Activated CD8-positive, alpha-beta memory T cell treated with anti-CD3 and anti-CD28 coated beads, Interleukin-2, amount 10 ng/mL, durations not matched to agents 7 days and 5 days (primary cell): ENCODE measurements around the gene TMEM79. TPM values are rescaled to one million over a fixed set of nuclear protein-coding genes. Genes with fewer than 3 reads are reported as not detected.
"Not testable (repeated sequence)": the region's sequence is repeated elsewhere in the genome, so short reads cannot be mapped to it uniquely, and the experiment has no call there.

ENCODE experiments used
- ATAC-seq: fragments of 150-1000 bp; cut with Tn5 transposase; one replicate; pipeline ENCODE4 v1.10.0; 2021; ENCODE audit warnings: moderate library complexity
- CTCF ChIA-PET: fragments of 350-600 bp; sonication (Branson Sonifier 250); formaldehyde crosslinking; loops from one replicate; lab custom pipeline; 2021; ENCODE audit warnings: antibody characterized with exemption; lab: Charles Lee
- DNase-seq: peaks from one replicate; pipeline ENCODE4 v3.0.0-alpha.2; 2020
- H3K27ac Mint-ChIP-seq: one replicate; pipeline ENCODE4 v1.8.0; 2021; ENCODE audit warnings: mild to moderate bottlenecking, mixed read lengths
- H3K27me3 Mint-ChIP-seq: one replicate; pipeline ENCODE4 v1.8.0; 2021; ENCODE audit warnings: mixed read lengths
- H3K36me3 Mint-ChIP-seq: one replicate; pipeline ENCODE4 v1.8.0; 2021; ENCODE audit warnings: mild to moderate bottlenecking, mixed read lengths
- H3K4me1 Mint-ChIP-seq: one replicate; pipeline ENCODE4 v1.8.0; 2021; ENCODE audit warnings: mixed read lengths
- H3K4me3 Mint-ChIP-seq: one replicate; pipeline ENCODE4 v1.8.0; 2021; ENCODE audit warnings: mild to moderate bottlenecking, moderate library complexity, mixed read lengths
- H3K9me3 Mint-ChIP-seq: one replicate; pipeline ENCODE4 v1.8.0; 2022; ENCODE audit warnings: low read depth, mixed read lengths
- total RNA-seq, 2 experiments: library from RNA; stranded (reverse); gene quantifications; one replicate each; pipeline ENCODE4 v1.2.3, GENCODE V29; 2021

TMEM79 gene
- total RNA-seq, 2 experiments from 2014 or later: 10.1 to 11.6 TPM

DNA sequence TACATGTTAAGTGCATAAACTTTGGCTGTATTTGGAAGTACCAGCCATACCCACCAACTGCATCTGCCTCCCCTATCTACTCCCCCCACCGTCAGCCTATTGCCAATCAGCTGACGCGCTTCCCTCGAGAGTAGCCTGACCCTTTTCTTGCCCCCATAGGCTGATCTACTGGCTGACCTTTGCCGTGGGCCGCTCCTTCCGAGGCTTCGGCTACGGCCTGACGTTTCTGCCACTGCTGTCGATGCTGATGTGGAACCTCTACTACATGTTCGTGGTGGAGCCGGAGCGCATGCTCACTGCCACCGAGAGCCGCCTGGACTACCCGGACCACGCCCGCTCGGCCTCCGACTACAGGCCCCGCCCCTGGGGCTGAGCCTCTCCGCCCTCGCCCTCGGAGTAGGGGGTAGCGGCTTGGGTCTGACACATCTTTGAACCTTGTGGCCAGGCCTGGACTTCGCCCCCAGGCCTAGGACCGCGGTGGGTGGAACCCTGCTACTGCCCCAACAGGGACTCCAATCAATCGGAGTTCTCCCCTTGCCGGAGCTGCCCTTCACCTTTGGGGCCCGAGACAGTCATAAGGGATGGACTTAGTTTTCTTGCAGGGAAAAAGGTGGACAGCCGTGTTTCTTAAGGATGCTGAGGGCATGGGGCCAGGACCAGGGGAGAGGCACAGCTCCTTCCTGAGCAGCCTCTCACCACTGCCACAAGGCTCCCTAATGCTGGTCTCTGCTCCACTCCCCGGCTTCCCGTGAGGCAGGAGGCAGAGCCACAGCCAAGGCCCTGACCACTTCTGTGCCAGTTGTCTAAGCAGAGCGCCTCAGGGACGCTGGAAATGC lies 7.3 kb downstream of the TMEM79 start:
- Mint-ChIP-seq H3K4me3 (no peak overlapping the region), H3K4me1 (peaks cover 18% of the 10 kb centered on the region), H3K9me3 (no peaks in the 10 kb centered on the region), H3K27ac (no peak overlapping the region), H3K27me3 (no peaks in the 10 kb centered on the region), H3K36me3 (peaks cover 8% of the 10 kb centered on the region)
- CTCF ChIA-PET: interaction anchor here (0.5 kb wide), 1 partner anchor 803 kb away, joined by 3 read pairs; no protein-coding TSS in a partner anchor
- ATAC-seq: no peak
- DNase-seq: no peak

DNA sequence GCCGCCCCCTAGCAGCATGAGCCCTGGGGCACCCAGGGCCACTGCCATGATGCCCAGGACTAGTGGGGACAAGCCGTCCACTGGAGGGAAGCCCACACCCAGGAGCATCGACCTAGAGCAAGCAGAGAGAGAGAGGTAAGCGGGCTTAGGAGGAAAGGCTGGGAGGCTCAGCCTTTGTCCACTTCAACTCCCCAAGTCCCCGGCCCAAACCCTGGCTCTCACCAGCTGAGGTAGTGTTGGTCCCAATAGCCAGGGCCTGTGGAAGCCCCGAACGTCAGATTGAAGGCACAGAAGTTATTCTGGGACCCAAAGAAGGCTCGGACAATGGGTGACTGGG lies 8.9 kb downstream of the TMEM79 start:
- DNase-seq: no peak
- Mint-ChIP-seq H3K4me3 (no peak overlapping the region), H3K4me1 (peaks cover 18% of the 10 kb centered on the region), H3K27ac (no peak overlapping the region), H3K27me3 (no peaks in the 10 kb centered on the region), H3K9me3 (no peaks in the 10 kb centered on the region), H3K36me3 (peaks cover 8% of the 10 kb centered on the region)
- CTCF ChIA-PET: no interaction called here
- ATAC-seq: no peak

DNA sequence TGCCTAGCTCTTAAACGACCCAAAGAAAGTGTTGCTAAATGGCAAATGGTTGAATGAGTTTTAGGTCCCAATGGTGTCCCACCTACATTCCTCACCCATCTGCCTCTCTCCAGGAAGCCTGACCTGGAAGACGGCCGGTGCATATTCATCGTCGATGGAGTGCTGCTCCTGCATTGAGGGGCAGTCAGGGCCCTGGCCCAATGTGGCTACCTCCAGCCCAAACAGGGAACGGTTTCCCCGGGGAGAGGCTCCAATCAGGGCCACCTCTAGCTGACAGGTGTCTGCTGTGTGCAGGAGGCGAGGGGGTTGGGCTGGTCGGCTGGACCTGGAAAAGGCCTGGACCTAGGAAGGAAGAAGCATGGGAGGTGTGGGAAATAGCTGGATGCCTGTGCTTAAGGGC lies 9.8 kb downstream of the TMEM79 start:
- ATAC-seq (no peak), DNase-seq (no peak)
- H3K9me3 Mint-ChIP-seq: no peaks in the 10 kb centered on the region
- H3K27ac Mint-ChIP-seq: no peak overlapping the region
- no peaks in the 10 kb centered on the region for H3K27me3 Mint-ChIP-seq
- H3K36me3 Mint-ChIP-seq: peaks cover 4% of the 10 kb centered on the region
- H3K4me3 Mint-ChIP-seq: no peak overlapping the region
- H3K4me1 Mint-ChIP-seq: peaks cover 18% of the 10 kb centered on the region
- CTCF ChIA-PET: no interaction called here

DNA sequence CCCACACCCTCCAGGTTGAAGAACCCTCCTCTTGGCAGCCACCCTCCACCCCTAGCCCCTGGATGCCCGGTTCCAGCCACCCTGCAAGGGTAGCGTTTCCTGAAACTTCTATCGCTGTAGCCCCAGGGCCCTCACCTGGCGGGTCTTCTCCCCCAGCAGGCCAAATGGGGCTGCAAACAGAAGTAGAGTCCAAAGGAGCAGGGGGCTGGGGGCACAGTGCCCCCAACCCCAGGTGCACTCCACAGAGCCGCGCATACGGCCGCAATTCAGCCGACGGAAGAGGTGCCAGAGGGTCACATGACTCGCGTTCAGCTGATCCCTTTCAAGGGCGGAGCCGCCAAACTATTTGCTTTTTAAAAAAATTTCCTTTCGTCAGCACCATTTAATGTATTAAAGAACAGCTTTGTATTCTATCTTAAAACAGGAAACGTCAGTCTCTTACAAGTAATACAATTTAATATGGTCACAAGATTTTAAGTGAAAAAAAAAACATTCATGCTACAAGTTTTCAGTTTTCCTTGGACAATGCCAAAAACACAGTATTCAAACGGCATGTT lies 11.3 kb downstream of the TMEM79 start, which contains the start of gene GLMP:
TSS of gene GLMP (minus strand) at position 289 of the 557 bp plus-strand sequence. CDS start at position 255, 34 bp downstream.
- Mint-ChIP-seq H3K4me3 (peak within 1 kb of the TSS; percentile 83), H3K27ac (peak within 1 kb of the TSS; percentile 73), H3K27me3 (no peaks in the 10 kb centered on the region), H3K9me3 (no peaks in the 10 kb centered on the region), H3K36me3 (peaks cover 3% of the 10 kb centered on the region), H3K4me1 (peaks cover 18% of the 10 kb centered on the region)
- peak; percentile 79 for DNase-seq
- CTCF ChIA-PET: interaction anchor here (0.8 to 1.6 kb wide), 4 partner anchors 10 to 153 kb away, joined by 3 to 4 read pairs (median 4); partner anchors contain the start of genes CCT3 and TSACC
- peak; percentile 91 for ATAC-seq

DNA sequence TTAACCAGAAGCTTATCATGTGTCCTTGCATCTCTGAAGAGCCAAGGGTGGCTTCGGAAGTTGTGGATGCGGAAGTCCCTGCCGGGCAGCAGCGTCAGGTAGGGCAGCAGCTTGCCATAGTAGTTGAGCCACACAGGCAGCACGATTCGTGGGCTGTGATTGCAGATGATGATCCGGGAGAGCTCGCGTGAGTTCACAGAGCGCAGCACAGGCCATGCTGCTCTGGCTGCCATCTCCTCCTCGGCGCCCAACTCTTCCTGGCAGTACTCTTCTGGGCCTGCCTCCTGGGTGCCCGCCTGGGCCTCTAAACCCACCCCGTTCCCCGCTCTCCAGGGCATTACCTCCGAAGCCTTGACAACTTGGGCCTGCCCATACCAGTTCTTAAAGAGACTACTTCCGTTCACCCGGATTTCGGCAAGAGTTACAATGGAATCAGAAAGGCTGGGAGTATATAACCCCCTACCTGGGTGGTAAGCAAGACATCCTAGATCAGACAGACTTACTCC lies 14.8 kb downstream of the TMEM79 start, which contains the start of gene VHLL:
TSS of gene VHLL (minus strand) at position 456 of the 506 bp plus-strand sequence. CDS start at position 338, 118 bp downstream.
- H3K4me3 Mint-ChIP-seq: no peak within 1 kb of the TSS
- ATAC-seq: no peak

DNA sequence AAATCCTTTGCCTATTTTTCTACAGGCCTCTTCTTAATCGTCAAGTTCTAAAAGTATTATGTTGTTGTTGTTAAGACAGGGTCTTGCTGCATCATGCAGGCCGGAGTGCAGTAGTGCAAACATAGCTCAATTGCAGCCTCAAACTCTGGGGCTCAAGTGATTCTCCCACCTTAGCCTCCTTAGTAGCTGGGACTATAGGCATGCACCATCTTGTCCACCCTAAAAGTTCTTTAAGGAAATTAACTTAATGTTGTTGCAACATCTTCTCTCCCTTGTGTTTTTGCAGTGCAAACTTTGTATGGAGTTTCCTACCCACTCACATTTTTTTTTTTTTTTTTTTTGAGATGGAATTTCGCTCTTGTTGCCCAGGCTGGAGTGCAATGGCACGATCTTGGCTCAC lies 19.1 kb downstream of the TMEM79 start:
- no peak overlapping the region for H3K27ac Mint-ChIP-seq
- H3K27me3 Mint-ChIP-seq: no peaks in the 10 kb centered on the region
- no peaks in the 10 kb centered on the region for H3K9me3 Mint-ChIP-seq
- no peaks in the 10 kb centered on the region for H3K4me1 Mint-ChIP-seq
- ATAC-seq: no peak
- H3K36me3 Mint-ChIP-seq: peaks cover 9% of the 10 kb centered on the region
- no peak for DNase-seq
- CTCF ChIA-PET: interaction anchor here (1.1 to 1.3 kb wide), 3 partner anchors 15 to 365 kb away, joined by 3 to 4 read pairs (median 3); no protein-coding TSS in a partner anchor
- no peak overlapping the region for H3K4me3 Mint-ChIP-seq

More for the DNA sequence above, 14.8 kb downstream of the TMEM79 start, which contains the start of gene VHLL:
- H3K27me3 Mint-ChIP-seq: no peaks in the 10 kb centered on the region
- H3K36me3 Mint-ChIP-seq: peaks cover 2% of the 10 kb centered on the region
- H3K27ac Mint-ChIP-seq: no peak within 1 kb of the TSS
- DNase-seq: no peak
- peaks cover 18% of the 10 kb centered on the region for H3K4me1 Mint-ChIP-seq
- H3K9me3 Mint-ChIP-seq: no peaks in the 10 kb centered on the region
- CTCF ChIA-PET: interaction anchor here (0.9 to 1.0 kb wide), 2 partner anchors 9 to 18 kb away, joined by 3 read pairs; no protein-coding TSS in a partner anchor

DNA sequence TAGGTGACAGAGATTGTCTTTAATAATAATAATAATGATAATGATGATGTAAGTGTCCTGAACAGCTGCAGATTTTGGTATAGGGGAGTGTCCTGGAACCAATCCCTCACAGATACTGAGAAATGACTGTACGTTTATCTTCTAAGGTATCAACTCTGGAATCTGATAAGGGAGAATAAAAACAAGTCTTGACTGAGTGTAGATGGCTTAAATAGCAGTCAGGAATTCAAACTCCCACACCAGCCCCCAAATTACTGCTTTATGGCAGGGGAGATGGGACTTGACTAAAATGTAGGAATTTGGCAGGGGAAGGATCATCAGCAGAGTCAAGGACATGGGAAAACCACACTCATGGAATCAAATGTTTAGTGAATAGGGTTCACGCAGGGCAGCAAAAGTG lies 21.1 kb downstream of the TMEM79 start:
- H3K4me1 Mint-ChIP-seq: no peaks in the 10 kb centered on the region
- no peaks in the 10 kb centered on the region for H3K9me3 Mint-ChIP-seq
- DNase-seq: no peak
- no peak overlapping the region for H3K4me3 Mint-ChIP-seq
- no peak overlapping the region for H3K27ac Mint-ChIP-seq
- H3K27me3 Mint-ChIP-seq: no peaks in the 10 kb centered on the region
- peaks cover 19% of the 10 kb centered on the region for H3K36me3 Mint-ChIP-seq
- CTCF ChIA-PET: no interaction called here
- ATAC-seq: no peak

DNA sequence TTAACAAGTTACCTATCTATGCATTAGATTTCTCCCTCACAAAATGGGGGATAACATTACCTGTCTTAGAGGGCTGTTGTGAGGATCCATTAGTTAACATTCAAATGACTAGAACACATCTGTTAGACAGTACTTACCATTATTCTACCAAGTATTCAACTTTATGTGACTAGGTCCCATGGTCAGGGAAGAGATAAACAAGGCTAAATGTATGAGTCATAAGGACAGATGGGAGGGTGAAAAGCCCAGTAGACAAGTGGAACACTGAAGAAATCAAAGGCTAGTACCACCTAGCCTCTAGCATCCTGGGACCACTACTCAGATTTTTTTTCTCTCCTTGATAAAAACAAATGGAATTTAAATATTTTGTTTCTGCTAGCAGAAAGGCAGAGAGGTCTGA lies 24.0 kb downstream of the TMEM79 start:
- Mint-ChIP-seq H3K4me3 (no peak overlapping the region), H3K9me3 (no peaks in the 10 kb centered on the region), H3K4me1 (no peaks in the 10 kb centered on the region), H3K36me3 (peaks cover 34% of the 10 kb centered on the region), H3K27ac (peak overlapping the region; percentile 37), H3K27me3 (no peaks in the 10 kb centered on the region)
- no peak for ATAC-seq
- CTCF ChIA-PET: interaction anchor here (1.1 kb wide), 2 partner anchors 10 to 11 kb away, joined by 3 to 5 read pairs; no protein-coding TSS in a partner anchor
- DNase-seq: no peak

DNA sequence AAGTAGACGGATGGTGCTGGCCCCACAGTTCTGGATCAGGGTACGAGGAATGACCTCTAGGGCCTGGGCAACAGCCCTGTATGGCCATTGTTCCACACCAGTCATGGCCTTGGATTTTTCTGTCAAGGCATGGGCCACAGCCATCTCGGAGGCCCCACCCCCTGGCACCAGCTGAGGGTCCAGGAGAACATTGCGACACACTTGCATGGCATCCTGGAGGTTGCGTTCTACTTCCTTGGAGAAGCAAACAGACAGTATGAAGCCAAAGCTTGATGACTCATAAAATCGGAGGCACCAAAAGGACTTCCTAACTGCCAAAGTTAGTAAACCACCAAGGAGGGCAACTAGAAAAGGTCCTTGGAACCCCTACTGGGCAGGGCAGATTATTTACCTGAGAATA lies 26.8 kb downstream of the TMEM79 start:
- Mint-ChIP-seq H3K36me3 (peaks cover 45% of the 10 kb centered on the region), H3K4me3 (no peak overlapping the region)
- CTCF ChIA-PET: interaction anchor here (1.2 to 2.6 kb wide), 2 partner anchors 9 to 26 kb away, joined by 5 to 7 read pairs; no protein-coding TSS in a partner anchor

DNA sequence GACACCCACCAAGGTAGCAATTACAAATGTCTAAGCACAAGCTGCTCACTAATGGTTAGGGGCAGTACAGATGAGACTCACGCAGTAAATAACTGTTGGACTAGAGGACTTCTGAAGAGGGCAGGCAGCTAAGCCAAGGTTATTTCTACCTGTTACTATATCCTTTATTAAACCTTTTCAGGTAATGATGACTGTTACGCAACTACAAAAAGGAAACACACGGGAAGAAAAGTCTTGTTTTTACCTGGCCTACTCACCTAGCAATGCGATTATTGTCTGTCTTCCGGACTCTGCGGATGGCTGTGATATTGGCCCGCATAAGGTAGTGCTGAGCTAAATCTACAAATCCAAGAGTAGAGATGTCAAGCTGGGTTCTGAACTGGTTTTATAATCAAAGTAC lies 32.8 kb downstream of the TMEM79 start:
- DNase-seq (no peak), ATAC-seq (no peak)
- Mint-ChIP-seq H3K4me3 (no peak overlapping the region), H3K27me3 (no peaks in the 10 kb centered on the region), H3K4me1 (no peaks in the 10 kb centered on the region), H3K27ac (no peak overlapping the region), H3K9me3 (no peaks in the 10 kb centered on the region), H3K36me3 (peaks cover 54% of the 10 kb centered on the region)
- CTCF ChIA-PET: interaction anchor here (0.8 to 1.3 kb wide), 4 partner anchors 16 to 130 kb away, joined by 3 read pairs; partner anchors contain the start of gene VHLL

More for the DNA sequence above, 26.8 kb downstream of the TMEM79 start:
- H3K27ac Mint-ChIP-seq: no peak overlapping the region
- no peaks in the 10 kb centered on the region for H3K9me3 Mint-ChIP-seq
- no peak for ATAC-seq
- no peaks in the 10 kb centered on the region for H3K4me1 Mint-ChIP-seq
- no peak for DNase-seq
- no peaks in the 10 kb centered on the region for H3K27me3 Mint-ChIP-seq

DNA sequence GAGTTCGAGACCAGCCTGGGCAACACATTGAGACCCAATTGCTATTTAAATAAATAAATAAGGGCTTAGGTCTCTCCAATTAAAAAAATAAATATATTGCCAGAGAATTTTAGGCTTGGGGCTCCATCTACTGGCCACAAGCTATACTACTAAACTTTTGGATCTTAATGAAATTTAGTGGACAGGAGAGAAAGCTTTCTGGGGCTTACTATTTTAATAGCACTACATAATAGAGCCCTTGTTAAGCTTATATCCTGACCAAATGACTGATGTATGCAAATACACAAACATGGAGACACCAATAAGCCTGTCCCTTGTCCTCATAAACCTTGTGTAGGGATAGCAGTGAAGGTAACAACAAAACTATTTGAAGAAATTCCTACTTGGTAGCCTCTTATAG lies 35.5 kb downstream of the TMEM79 start:
- CTCF ChIA-PET: interaction anchor here (0.7 to 2.9 kb wide), 23 partner anchors 9 to 228 kb away, joined by 3 to 29 read pairs (median 5); partner anchors contain the start of genes CCT3, SEMA4A, SMG5 and TMEM79
- H3K36me3 Mint-ChIP-seq: peaks cover 53% of the 10 kb centered on the region
- no peak for DNase-seq
- H3K9me3 Mint-ChIP-seq: no peaks in the 10 kb centered on the region
- no peak for ATAC-seq
- H3K27me3 Mint-ChIP-seq: no peaks in the 10 kb centered on the region
- H3K4me3 Mint-ChIP-seq: no peak overlapping the region
- no peaks in the 10 kb centered on the region for H3K4me1 Mint-ChIP-seq
- no peak overlapping the region for H3K27ac Mint-ChIP-seq

DNA sequence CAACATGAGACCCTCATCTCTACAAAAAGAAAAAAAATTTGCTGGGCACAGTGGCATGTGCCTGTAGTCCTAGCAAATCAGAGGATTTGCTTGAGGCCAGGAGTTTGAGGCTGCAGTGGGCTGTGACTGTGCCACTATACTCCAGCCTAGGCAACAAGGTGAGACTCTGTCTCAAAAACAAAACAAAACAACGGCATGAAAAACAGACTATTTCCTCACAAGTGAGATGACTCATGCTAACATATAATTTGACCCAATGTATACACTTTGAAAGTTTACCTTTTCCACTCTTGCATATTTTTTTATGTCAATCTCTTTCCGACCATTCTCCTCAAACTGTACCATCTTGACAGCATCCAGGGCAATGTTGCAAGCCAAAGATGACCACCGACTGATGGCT lies 36.4 kb downstream of the TMEM79 start:
- H3K9me3 Mint-ChIP-seq: no peaks in the 10 kb centered on the region

DNA sequence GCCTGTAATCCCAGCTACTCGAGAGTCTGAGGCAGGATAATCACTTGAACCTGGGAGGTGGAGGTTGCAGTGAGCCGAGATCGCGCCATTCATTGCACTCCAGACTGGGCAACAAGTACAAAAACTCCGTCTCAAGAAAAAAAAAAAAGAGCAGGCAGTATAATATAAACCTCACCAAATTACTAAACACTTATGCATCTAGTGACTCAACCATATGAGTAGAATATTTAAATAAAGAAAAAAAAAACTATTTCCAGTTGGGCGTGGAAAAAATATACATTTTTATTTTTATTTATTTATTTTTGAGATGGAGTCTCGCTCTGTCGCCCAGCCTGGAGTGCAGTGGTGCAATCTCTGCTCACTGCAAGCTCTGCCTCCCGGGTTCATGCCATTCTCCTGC lies 39.1 kb downstream of the TMEM79 start:
- CTCF ChIA-PET, H3K9me3 Mint-ChIP-seq, H3K4me1 Mint-ChIP-seq, H3K27me3 Mint-ChIP-seq, ATAC-seq, H3K27ac Mint-ChIP-seq, H3K4me3 Mint-ChIP-seq, DNase-seq: not testable (repeated sequence)
- peaks cover 38% of the 10 kb centered on the region for H3K36me3 Mint-ChIP-seq

More for the DNA sequence above, 36.4 kb downstream of the TMEM79 start:
- no peak for ATAC-seq
- no peaks in the 10 kb centered on the region for H3K27me3 Mint-ChIP-seq
- CTCF ChIA-PET: interaction anchor here (1.4 to 2.9 kb wide), 2 partner anchors 10 to 95 kb away, joined by 7 to 11 read pairs; no protein-coding TSS in a partner anchor
- no peak for DNase-seq
- no peaks in the 10 kb centered on the region for H3K4me1 Mint-ChIP-seq
- H3K4me3 Mint-ChIP-seq: no peak overlapping the region
- H3K27ac Mint-ChIP-seq: no peak overlapping the region
- H3K36me3 Mint-ChIP-seq: peaks cover 53% of the 10 kb centered on the region
